HepG2 (cell line): ENCODE results near the gene SURF2. TPM values are rescaled to one million over a fixed set of nuclear protein-coding genes. Genes with fewer than 3 reads are reported as not detected.

Source experiments
- ATAC-seq: fragments of 200-7000 bp; cut with Tn5 transposase; 3 replicates; pipeline ENCODE4 v1.9.1; 2020; ENCODE audit warnings: mild to moderate bottlenecking, moderate library complexity
- BruUV-seq: library from RNA; stranded (reverse); fragments of 400-500 nt; replicated peaks from 2 replicates; lab custom pipeline; 2021; lab: Mats Ljungman, UMichigan
- CTCF ChIA-PET: fragments of 300-600 bp; formaldehyde crosslinking; extraction: SDS; loops from one replicate; lab custom pipeline; 2021; ENCODE audit warnings: low total read pairs, inconsistent platforms, low intra/inter-chr PET ratio; lab: Yijun Ruan, JAX
- POLR2A ChIA-PET: fragments of 350-600 bp; sonication (Branson Sonifier 250); formaldehyde crosslinking; loops from one replicate; lab custom pipeline; 2020; ENCODE audit warnings: antibody characterized with exemption, inconsistent platforms; lab: Yijun Ruan, JAX
- DNase-seq: peaks from one replicate; pipeline ENCODE4 v3.0.0-alpha.2; 2015; ENCODE audit warnings: low spot score
- FAIRE-seq: peaks from 3 replicates; lab custom pipeline; 2011; peaks lifted over from hg19 to GRCh38; lab: Jason Lieb, UNC
- H2AFZ ChIP-seq: one replicate; pipeline ENCODE4 v1.6.1; 2011; ENCODE audit warnings: low read length, inconsistent platforms
- H3K27ac ChIP-seq: fragments of 300-600 bp; 3 replicates; pipeline ENCODE4 v1.8.0; 2011; ENCODE audit warnings: mixed run types, mild to moderate bottlenecking, mixed read lengths, low read length, inconsistent platforms; ENCODE audit not compliant: insufficient read depth; ENCODE audit errors: extremely low read length
- H3K27me3 ChIP-seq, 2 experiments: fragments of 200-600 bp in 1 of 2; 2 replicates in 1 of 2; 3 replicates in 1 of 2; pipeline versions ENCODE4 v1.6.0 to v1.8.0; 2011; ENCODE audit warnings: low read length in 2 of 2, mild to moderate bottlenecking in 2 of 2, moderate library complexity in 2 of 2, inconsistent platforms in 1 of 2; ENCODE audit not compliant: insufficient read depth in 2 of 2, control insufficient read depth in 1 of 2
- H3K36me3 ChIP-seq, 2 experiments: fragments of 200-600 bp in 1 of 2; replicated peaks in 1 of 2; 2 replicates in 1 of 2; 3 replicates in 1 of 2; pipeline versions ENCODE4 v1.5.1 to v1.8.0; 2011; ENCODE audit warnings: low read length in 2 of 2, inconsistent platforms in 1 of 2; ENCODE audit not compliant: insufficient read depth in 2 of 2, control insufficient read depth in 1 of 2
- H3K4me1 ChIP-seq: 2 replicates; pipeline ENCODE4 v1.5.1; 2012; ENCODE audit warnings: low read length, inconsistent platforms; ENCODE audit not compliant: insufficient read depth
- H3K4me2 ChIP-seq: 2 replicates; pipeline ENCODE4 v1.6.0; 2011; ENCODE audit warnings: low read depth, low read length, inconsistent platforms
- H3K4me3 ChIP-seq, 3 experiments: fragments of 200-600 bp in 1 of 3; sonication (generic), shearing (Covaris generic) in 1 of 3; replicated peaks in 1 of 3; 2 replicates each; pipeline ENCODE4 v1.5.1; 2011 to 2016; ENCODE audit warnings: low read length in 3 of 3, inconsistent platforms in 2 of 3, low read depth in 2 of 3, mild to moderate bottlenecking in 2 of 3, control low read depth in 1 of 3, mixed read lengths in 1 of 3; ENCODE audit not compliant: insufficient read depth in 1 of 3
- H3K79me2 ChIP-seq: one replicate; pipeline ENCODE4 v1.6.1; 2011; ENCODE audit warnings: low read length, inconsistent platforms; ENCODE audit not compliant: insufficient read depth
- H3K9ac ChIP-seq: 2 replicates; pipeline ENCODE4 v1.6.0; 2011; ENCODE audit warnings: mild to moderate bottlenecking, low read depth, low read length, inconsistent platforms; ENCODE audit not compliant: insufficient read depth
- H3K9me3 ChIP-seq: 2 replicates; pipeline ENCODE4 v1.5.1; 2012; ENCODE audit warnings: mild to moderate bottlenecking, low read length
- H4K20me1 ChIP-seq: 2 replicates; pipeline ENCODE4 v1.6.0; 2011; ENCODE audit warnings: inconsistent platforms, mild to moderate bottlenecking, low read length, moderate library complexity; ENCODE audit not compliant: insufficient read depth
- AKAP8 ChIP-seq: sonication (generic); formaldehyde crosslinking; IDR thresholded peaks from 2 replicates; pipeline ENCODE4 v1.5.1; 2020; ENCODE audit warnings: mild to moderate bottlenecking, missing genetic modification reagents
- CREB1 ChIP-seq, 2 experiments: fragments of 450-650 bp in 1 of 2; IDR thresholded peaks; 2 replicates each; pipeline ENCODE4 v1.6.1; 2016 to 2017; ENCODE audit warnings: control low read depth in 1 of 2, mild to moderate bottlenecking in 1 of 2, missing compliant biosample characterization in 1 of 2, missing genetic modification characterization in 1 of 2
- GABPB1 ChIP-seq: IDR thresholded peaks from 2 replicates; pipeline ENCODE4 v1.6.1; 2016; ENCODE audit warnings: mild to moderate bottlenecking, missing genetic modification reagents, moderate library complexity, missing compliant biosample characterization
- GATAD1 ChIP-seq: IDR thresholded peaks from 2 replicates; pipeline ENCODE4 v1.6.1; 2016; ENCODE audit warnings: missing genetic modification reagents, missing compliant biosample characterization
- KDM2A ChIP-seq: sonication (generic); formaldehyde crosslinking; IDR thresholded peaks from 2 replicates; pipeline ENCODE4 v1.4.0; 2020; ENCODE audit warnings: low read depth, missing genetic modification reagents, borderline replicate concordance
- RXRA ChIP-seq: sonication (generic); formaldehyde crosslinking; IDR thresholded peaks from 2 replicates; pipeline ENCODE4 v1.5.1; 2020; ENCODE audit warnings: missing genetic modification reagents
- SAP130 ChIP-seq: IDR thresholded peaks from 2 replicates; pipeline ENCODE4 v1.6.1; 2016; ENCODE audit warnings: low read depth
- TBX2 ChIP-seq: sonication (generic); formaldehyde crosslinking; IDR thresholded peaks from 2 replicates; pipeline ENCODE4 v1.5.0; 2020; ENCODE audit warnings: missing genetic modification reagents, mild to moderate bottlenecking, borderline replicate concordance
- TEAD3 ChIP-seq: optimal IDR thresholded peaks from 2 replicates; pipeline ENCODE3; 2016; ENCODE audit warnings: borderline replicate concordance
- XRCC5 ChIP-seq: fragments of 200-400 bp; formaldehyde crosslinking; optimal IDR thresholded peaks from 2 replicates; pipeline ENCODE3; 2017; ENCODE audit warnings: mild to moderate bottlenecking, low read length
- ZBTB3 ChIP-seq: sonication (generic); formaldehyde crosslinking; IDR thresholded peaks from 2 replicates; pipeline ENCODE4 v1.4.0; 2020; ENCODE audit warnings: low read depth, mild to moderate bottlenecking, moderate library complexity, missing genetic modification reagents, borderline replicate concordance
- ZNF34 ChIP-seq: sonication (generic); formaldehyde crosslinking; IDR thresholded peaks from 2 replicates; pipeline ENCODE4 v1.4.0; 2020; ENCODE audit warnings: mild to moderate bottlenecking, missing genetic modification reagents, borderline replicate concordance
- ZNF547 ChIP-seq: sonication (generic); formaldehyde crosslinking; IDR thresholded peaks from 2 replicates; pipeline ENCODE4 v1.5.1; 2020; ENCODE audit warnings: mild to moderate bottlenecking, missing genetic modification reagents
- ZNF792 ChIP-seq: IDR thresholded peaks from 2 replicates; pipeline ENCODE4 v1.6.1; 2016
- WGBS: methylation state at CpG from one replicate; pipeline ENCODE4 v1.1.6; 2017; ENCODE audit warnings: low lambda C conversion rate; 5-methylcytosine and 5-hydroxymethylcytosine counted together
- in situ Hi-C: cut with HindIII; loops from 2 replicates; pipeline ENCODE4 v1.10.0; 2017; ENCODE audit warnings: low pct_unique_long_range_greater_than_20kb; ENCODE audit not compliant: extremely low pct_ligation_motif_present
- intact Hi-C: fragments of 100-400 bp; cut with micrococcal nuclease; formaldehyde crosslinking; loops from one replicate; pipeline ENCODE4 v1.10.0; 2022; ENCODE audit not compliant: unreplicated experiment
- polyA plus RNA-seq, 8 experiments: library from polyadenylated mRNA; depleted of rRNA in 3 of 8; stranded (reverse) in 7 of 8; unstranded in 1 of 8; fragments of >200 nt; fragmentation: Illumina TruSeq in 4 of 8; extraction: Trizol in 4 of 8; gene quantifications; 2 replicates each; pipeline versions ENCODE4 v1.2.1 to v1.2.3, GENCODE V29; 2011 to 2016; ENCODE audit warnings: low read depth in 4 of 8, missing spikeins in 1 of 8, mixed read lengths in 1 of 8; ENCODE audit not compliant: insufficient read depth in 1 of 8
- total RNA-seq, 5 experiments: library from RNA; depleted of rRNA; stranded (reverse); fragments of >200 nt; fragmentation: Illumina TruSeq; extraction: Trizol; gene quantifications; 2 replicates each; pipeline ENCODE4 v1.2.3, GENCODE V29; 2016; ENCODE audit warnings: low read depth in 1 of 5
- TF ChIP-seq, protein P1 (sequence below): sonication (generic); formaldehyde crosslinking; IDR thresholded peaks from 2 replicates; pipeline ENCODE4 v1.5.1; 2020; ENCODE audit warnings: mild to moderate bottlenecking, missing genetic modification reagents, moderate library complexity
- TF ChIP-seq, protein P2 (sequence below): sonication (generic); formaldehyde crosslinking; IDR thresholded peaks from 2 replicates; pipeline ENCODE4 v1.4.0; 2020; ENCODE audit warnings: missing genetic modification reagents

SURF2 gene
- total and polyA plus RNA-seq, 2 of the 13 experiments (the other 11 are each of a cell fraction or from before 2014, with no cell fraction given) = 6.3 to 13.6 TPM

DNA sequence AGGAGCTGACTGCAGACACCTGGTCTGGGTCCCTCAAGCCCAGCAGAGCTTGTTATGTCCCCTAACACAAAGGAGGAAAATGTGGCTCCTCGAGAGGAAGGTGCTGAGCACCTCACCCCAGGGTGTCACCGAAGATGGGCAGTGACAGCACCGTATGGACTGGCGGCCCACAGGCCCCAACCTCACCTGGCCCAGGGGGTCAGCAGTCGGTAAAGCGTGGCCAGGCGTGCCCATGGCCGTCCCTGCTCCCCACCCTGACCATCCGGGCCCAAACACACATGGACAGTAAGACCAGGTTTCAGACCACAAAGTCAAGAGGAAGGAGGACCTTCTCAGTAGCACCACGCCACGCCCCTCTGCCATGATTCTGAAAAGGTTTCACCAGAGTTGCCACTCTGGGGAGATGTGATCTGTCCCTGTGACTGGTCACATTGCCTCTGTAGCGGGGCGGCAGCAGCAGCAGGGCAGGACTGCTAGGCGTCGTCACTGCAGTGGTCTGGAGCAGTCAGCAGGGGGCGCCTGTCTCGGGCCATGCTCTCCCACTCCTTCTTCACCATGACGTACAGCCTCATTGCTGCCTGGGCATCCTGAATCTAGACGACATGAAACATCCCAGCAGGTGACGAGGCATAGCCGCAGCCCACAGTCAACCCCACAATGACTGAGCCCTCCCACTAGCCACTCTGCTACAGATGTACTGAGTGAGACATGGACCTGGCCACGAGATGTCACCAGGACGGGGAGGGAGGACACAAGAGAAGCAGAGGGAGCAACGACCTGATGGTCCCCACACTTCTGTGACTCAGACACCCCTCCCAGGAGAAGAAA is 50.3 kb downstream of the SURF2 start:
- no peaks in the 10 kb centered on the region for H3K27me3 ChIP-seq
- peaks cover 8% of the 10 kb centered on the region for H3K4me1 ChIP-seq
- no peak overlapping the region for H3K9ac ChIP-seq
- H4K20me1 ChIP-seq = 0 out of 2 replicates have a peak, but pooled peaks cover 4% of the 10 kb centered on the region
- peak; percentile 76 for FAIRE-seq
- ATAC-seq = peak; percentile 87
- no peak overlapping the region for H3K27ac ChIP-seq
- intact Hi-C loops (loop anchor here (1.0 to 2.0 kb wide), 2 partner anchors 18 to 80 kb away; no protein-coding TSS in a partner anchor), in situ Hi-C loops (loop anchor here (5.0 kb wide), 2 partner anchors 49 to 81 kb away; partner anchors contain the start of genes SURF1 and SURF2)
- BruUV-seq = TSS peak; percentile 11
- DNase-seq = peak; percentile 52
- no peak overlapping the region for H3K4me2 ChIP-seq
- H2AFZ ChIP-seq = no peak overlapping the region
- no peak overlapping the region for H3K4me3 ChIP-seq
- H3K36me3 ChIP-seq = peaks cover 28 to 53% of the 10 kb centered on the region in 2 experiments; a peak in 4 of 5 replicates
- POLR2A ChIA-PET = no interaction called here
- H3K9me3 ChIP-seq = no peaks in the 10 kb centered on the region
- no peaks in the 10 kb centered on the region for H3K79me2 ChIP-seq
- CTCF ChIA-PET = interaction anchor here (0.6 to 1.9 kb wide), 5 partner anchors 15 to 82 kb away, joined by 3 to 39 read pairs (median 4); partner anchors contain the start of gene ADAMTS13
- WGBS = 52% methylated on average over 11 of the region's 24 CpGs
- no peak for TF ChIP-seq AKAP8 (CRISPR knock-in tag)
- TF ChIP-seq ZNF792 (CRISPR knock-in tag) = 0 out of 2 replicates have a peak, but pooled peaks have one; percentile 33
- TF ChIP-seq SAP130 (CRISPR knock-in tag) = peak; percentile 55; the same call in 1 of the 2 replicates
- peak; percentile 80 for TF ChIP-seq XRCC5
- peak; percentile 59 for TF ChIP-seq TBX2 (CRISPR knock-in tag)
- 0 out of 2 replicates have a peak, but pooled peaks have one; percentile 51 for TF ChIP-seq RXRA
- peak; percentile 78 for TF ChIP-seq CREB1 (IDR thresholded peaks at IDR 0.05)
- TF ChIP-seq CREB1 (CRISPR knock-in tag; IDR thresholded peaks at IDR 0.05) = no peak
- TF ChIP-seq, protein P1, sequence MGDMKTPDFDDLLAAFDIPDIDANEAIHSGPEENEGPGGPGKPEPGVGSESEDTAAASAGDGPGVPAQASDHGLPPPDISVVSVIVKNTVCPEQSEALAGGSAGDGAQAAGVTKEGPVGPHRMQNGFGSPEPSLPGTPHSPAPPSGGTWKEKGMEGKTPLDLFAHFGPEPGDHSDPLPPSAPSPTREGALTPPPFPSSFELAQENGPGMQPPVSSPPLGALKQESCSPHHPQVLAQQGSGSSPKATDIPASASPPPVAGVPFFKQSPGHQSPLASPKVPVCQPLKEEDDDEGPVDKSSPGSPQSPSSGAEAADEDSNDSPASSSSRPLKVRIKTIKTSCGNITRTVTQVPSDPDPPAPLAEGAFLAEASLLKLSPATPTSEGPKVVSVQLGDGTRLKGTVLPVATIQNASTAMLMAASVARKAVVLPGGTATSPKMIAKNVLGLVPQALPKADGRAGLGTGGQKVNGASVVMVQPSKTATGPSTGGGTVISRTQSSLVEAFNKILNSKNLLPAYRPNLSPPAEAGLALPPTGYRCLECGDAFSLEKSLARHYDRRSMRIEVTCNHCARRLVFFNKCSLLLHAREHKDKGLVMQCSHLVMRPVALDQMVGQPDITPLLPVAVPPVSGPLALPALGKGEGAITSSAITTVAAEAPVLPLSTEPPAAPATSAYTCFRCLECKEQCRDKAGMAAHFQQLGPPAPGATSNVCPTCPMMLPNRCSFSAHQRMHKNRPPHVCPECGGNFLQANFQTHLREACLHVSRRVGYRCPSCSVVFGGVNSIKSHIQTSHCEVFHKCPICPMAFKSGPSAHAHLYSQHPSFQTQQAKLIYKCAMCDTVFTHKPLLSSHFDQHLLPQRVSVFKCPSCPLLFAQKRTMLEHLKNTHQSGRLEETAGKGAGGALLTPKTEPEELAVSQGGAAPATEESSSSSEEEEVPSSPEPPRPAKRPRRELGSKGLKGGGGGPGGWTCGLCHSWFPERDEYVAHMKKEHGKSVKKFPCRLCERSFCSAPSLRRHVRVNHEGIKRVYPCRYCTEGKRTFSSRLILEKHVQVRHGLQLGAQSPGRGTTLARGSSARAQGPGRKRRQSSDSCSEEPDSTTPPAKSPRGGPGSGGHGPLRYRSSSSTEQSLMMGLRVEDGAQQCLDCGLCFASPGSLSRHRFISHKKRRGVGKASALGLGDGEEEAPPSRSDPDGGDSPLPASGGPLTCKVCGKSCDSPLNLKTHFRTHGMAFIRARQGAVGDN (CRISPR knock-in tag) = peak; percentile 66
- TF ChIP-seq TEAD3 (CRISPR knock-in tag) = peak; percentile 30
- no peak for TF ChIP-seq ZNF34 (CRISPR knock-in tag)
- no peak for TF ChIP-seq ZNF547 (CRISPR knock-in tag)
- TF ChIP-seq GATAD1 (CRISPR knock-in tag) = 0 out of 2 replicates have a peak, but pooled peaks have one; percentile 22
- no peak for TF ChIP-seq ZBTB3 (CRISPR knock-in tag)
- TF ChIP-seq GABPB1 (CRISPR knock-in tag) = no peak
- TF ChIP-seq, protein P2, sequence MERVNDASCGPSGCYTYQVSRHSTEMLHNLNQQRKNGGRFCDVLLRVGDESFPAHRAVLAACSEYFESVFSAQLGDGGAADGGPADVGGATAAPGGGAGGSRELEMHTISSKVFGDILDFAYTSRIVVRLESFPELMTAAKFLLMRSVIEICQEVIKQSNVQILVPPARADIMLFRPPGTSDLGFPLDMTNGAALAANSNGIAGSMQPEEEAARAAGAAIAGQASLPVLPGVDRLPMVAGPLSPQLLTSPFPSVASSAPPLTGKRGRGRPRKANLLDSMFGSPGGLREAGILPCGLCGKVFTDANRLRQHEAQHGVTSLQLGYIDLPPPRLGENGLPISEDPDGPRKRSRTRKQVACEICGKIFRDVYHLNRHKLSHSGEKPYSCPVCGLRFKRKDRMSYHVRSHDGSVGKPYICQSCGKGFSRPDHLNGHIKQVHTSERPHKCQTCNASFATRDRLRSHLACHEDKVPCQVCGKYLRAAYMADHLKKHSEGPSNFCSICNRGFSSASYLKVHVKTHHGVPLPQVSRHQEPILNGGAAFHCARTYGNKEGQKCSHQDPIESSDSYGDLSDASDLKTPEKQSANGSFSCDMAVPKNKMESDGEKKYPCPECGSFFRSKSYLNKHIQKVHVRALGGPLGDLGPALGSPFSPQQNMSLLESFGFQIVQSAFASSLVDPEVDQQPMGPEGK = no peak
- 0 out of 2 replicates have a peak, but pooled peaks have one; percentile 31 for TF ChIP-seq KDM2A (CRISPR knock-in tag)
